ENCODE results near the gene AGAP3. TPM values are rescaled to one million over a fixed set of nuclear protein-coding genes. Genes with fewer than 3 reads are reported as not detected.
A peak's percentile ranks its signal among the peaks of the same experiment; 100 is the strongest.

AGAP3 gene
- total and polyA plus RNA-seq, 2 of the 4 experiments (the other 2 are of a cell fraction), result 35.3 to 93.9 TPM

GRCh38 chr7:151078233-151079040 is 7.8 kb upstream of the AGAP3 start:
- Histone ChIP-seq H3K9me3 (ENCODE audit: control insufficient read depth, insufficient read depth, low read length) (no peaks in the 10 kb centered on the region), H4K20me1 (ENCODE audit: insufficient read depth, low read length) (peaks cover 22% of the 10 kb centered on the region), H2BK5ac (ENCODE audit: low read depth, low read length, poor library complexity, severe bottlenecking) (no peak overlapping the region), H3K18ac (ENCODE audit: low read depth, low read length) (no peak overlapping the region), H3K9me1 (ENCODE audit: insufficient read depth, low read length) (no peaks in the 10 kb centered on the region), H2BK120ac (ENCODE audit: low read depth, low read length) (no peak overlapping the region), H3K9ac (ENCODE audit: low read depth, low read length) (no peak overlapping the region), H2AK9ac (replicated peaks; ENCODE audit: low read depth, low read length, poor library complexity) (no peak overlapping the region), H3K27ac (ENCODE audit: insufficient read depth, low read length) (no peak overlapping the region), H3K79me1 (ENCODE audit: low read depth in 1 of 2, low read length in 2 of 2) (peaks cover 19 to 71% of the 10 kb centered on the region in 2 experiments; a peak in 3 of 4 replicates), H4K5ac (ENCODE audit: low read depth, low read length) (no peak overlapping the region), H3K56ac (ENCODE audit: extremely low read depth, insufficient read depth, low read length) (no peak overlapping the region), H4K91ac (ENCODE audit: insufficient read depth, low read depth, low read length) (no peak overlapping the region), H2AK5ac (ENCODE audit: low read depth, low read length) (no peak overlapping the region), H3K4me3 (ENCODE audit: insufficient read depth, low read depth, low read length) (no peak overlapping the region), H3K4me1 (ENCODE audit: control insufficient read depth, insufficient read depth, low read length) (peaks cover 21% of the 10 kb centered on the region), H3K36me3 (ENCODE audit: control insufficient read depth, insufficient read depth, low read length) (peaks cover 44% of the 10 kb centered on the region), H2BK15ac (ENCODE audit: low read depth, low read length) (no peak overlapping the region), H4K8ac (ENCODE audit: low read depth in 2 of 2, low read length in 2 of 2) (no peak overlapping the region), H2BK20ac (ENCODE audit: low read depth, low read length) (no peak overlapping the region), H3K4me2 (ENCODE audit: low read depth, low read length) (no peak overlapping the region), H3K4ac (ENCODE audit: low read depth, low read length) (no peak overlapping the region), H3K23ac (ENCODE audit: low read depth, low read length) (peak overlapping the region; percentile 11; the same call in 1 of the 2 replicates), H2AFZ (replicated peaks; ENCODE audit: low read length, poor library complexity) (no peak overlapping the region), H3K27me3 (ENCODE audit: control insufficient read depth, insufficient read depth, low read length) (no peaks in the 10 kb centered on the region), H3K14ac (replicated peaks; ENCODE audit: low read depth, low read length) (no peak overlapping the region)
- BruUV-seq (replicated peaks), result no TSS peak
- ATAC-seq (ENCODE audit: low read depth), result no peak
- WGBS, 2 experiments (ENCODE audit: extremely low coverage in 2 of 2, insufficient read length in 1 of 2), result 50% methylated on average over 5 of the region's 22 CpGs; no CpG with 5 or more reads in 1 of the 2 experiments
- intact Hi-C loops (cut with micrococcal nuclease) (no loop called here), in situ Hi-C loops (cut with MboI; ENCODE audit: low sequenced_read_pairs) (no loop called here), dilution Hi-C loops (cut with HindIII; ENCODE audit: low sequenced_read_pairs, unreplicated experiment) (no loop called here)
- no peak for DNase-seq
- peak; percentile 34; the same call in 1 of the 2 replicates for TF ChIP-seq BHLHE40 (IDR thresholded peaks at IDR 0.05; ENCODE audit: low read depth, low read length)
- no peak for TF ChIP-seq CTCF (conservative IDR thresholded peaks at IDR 0.05; ENCODE audit: low read depth, low read length)
- 0 out of 2 replicates have a peak, but pooled peaks have one; percentile 4 for TF ChIP-seq USF2 (IDR thresholded peaks at IDR 0.05; ENCODE audit: low read depth, low read length)
- ChIA-PET POLR2A (ENCODE audit: unreplicated experiment) (no interaction called here), CTCF (no interaction called here)
